GM10847 (cell line): Measurements from ENCODE around the gene COL4A1.

Source experiments
- POLR2A ChIP-seq: IDR thresholded peaks from 2 replicates; pipeline ENCODE4 v1.6.1; 2011; ENCODE audit not compliant: insufficient read length; ENCODE audit errors: extremely low read depth

COL4A1 gene

DNA sequence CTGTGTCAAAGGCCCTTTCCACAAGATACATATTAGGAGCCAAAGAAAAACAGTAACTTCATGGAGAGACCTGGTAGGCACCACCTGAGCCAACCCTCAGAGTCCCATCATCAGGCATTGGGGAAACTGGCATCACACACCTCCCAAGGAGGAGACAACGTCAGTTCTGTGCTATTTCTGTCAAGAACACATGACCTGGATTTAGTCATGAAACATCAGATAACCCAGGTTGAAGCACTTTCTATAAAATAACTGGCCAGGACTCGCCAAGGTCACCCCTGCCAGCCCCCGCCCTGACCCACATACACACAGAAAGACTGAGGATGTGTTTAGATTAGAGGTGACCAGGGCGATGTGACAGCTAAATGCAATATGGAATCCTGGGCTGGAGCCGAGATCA lies 35.6 kb downstream of the COL4A1 start:
- no peak for TF ChIP-seq POLR2A

DNA sequence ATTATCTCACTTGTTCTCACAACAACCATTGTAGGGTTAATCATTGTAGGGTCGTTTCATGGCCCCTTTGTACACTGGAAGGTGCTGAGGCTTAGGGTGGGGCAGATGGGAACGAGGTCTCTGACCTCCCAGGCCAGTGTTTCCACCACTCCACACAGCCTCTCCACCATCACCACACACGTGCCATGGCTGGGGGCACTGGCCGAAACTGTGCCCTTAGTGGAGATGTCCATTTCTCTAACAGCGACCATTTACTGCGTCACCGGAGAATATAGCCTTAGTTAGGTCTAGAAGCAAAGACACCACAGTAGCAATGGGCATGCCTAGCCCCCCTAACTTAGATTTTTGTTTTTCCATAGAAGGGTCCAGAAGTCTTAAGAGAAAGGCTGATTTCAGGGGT lies 36.5 kb downstream of the COL4A1 start:
- no peak for TF ChIP-seq POLR2A

DNA sequence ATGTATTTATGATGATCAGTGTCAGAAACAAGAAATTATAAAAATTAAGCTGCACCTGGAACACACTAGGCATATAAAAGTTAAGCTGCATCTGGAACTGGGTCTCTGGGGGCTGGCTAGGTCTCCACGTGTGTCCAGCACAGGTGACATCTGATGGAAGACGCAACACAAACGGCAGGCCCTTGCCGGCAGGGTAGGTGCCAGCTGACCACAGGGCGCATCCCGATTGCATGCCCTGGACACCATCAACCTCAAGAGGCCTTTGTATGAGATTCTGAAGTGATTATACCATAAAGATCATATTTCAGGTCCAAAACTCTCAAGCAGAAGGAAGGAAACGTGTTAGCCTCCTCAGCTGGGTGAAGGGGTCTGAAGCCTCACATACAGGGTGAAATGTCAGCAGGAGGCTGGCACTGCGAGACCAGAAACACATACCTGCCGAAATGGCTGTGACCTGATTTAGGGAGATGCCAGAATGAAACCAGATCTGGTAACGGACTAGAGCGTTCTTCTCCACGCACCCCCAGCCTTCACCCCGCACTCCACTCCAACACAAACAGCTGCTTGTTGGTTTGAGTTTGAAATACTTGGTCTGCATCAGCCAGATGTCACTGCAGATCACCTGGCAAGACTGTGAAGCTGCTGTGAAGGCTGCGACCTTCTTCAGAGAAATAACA lies 37.3 kb downstream of the COL4A1 start:
- TF ChIP-seq POLR2A = no peak

DNA sequence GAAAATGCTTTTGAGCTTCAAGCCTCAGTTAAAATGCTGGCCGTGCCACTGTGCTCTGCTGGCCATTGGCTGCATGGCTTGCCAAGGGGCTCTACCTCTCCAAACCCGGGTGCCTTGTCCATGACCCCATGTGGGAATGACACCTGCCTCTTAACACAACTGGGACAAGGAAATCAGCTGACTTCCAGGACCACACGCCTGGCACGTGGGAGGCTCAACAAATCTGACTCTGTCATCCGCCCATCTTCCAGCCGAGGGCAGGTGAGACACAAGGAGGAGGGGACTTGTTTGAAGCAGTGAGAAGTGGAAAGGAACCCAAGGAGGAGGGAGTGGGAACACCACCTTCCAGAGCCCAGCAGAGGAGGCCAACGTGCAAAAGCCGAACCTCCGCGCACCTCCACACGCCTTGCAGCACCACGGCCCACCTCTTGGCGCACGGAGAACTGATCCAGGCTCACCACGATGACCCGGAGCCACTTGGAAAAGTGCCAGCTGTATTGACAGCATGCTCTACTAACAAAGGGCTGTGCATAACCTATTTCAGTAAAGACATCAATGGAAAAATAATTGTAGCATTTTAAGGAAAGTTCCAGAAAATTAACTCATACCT lies 38.3 kb downstream of the COL4A1 start:
- no peak for TF ChIP-seq POLR2A

DNA sequence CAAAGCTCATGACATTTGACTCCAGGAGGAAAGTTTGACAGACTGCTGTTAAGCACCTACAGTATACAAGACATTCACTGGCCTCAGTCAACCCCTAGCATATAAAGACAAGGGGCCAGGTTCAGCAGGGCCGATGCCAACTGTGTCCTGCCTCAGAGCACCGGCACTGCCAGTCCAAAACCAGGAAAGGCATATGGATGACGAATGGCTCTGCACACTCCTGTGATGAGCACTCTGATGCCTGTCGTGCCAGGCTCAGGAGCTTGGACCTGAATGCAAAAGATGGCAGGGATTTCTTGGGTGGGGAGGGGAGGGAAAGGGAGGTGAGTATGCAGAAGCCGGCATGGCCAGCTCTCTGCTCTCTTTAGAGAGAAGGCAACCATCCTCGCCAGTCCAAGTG lies 38.9 kb downstream of the COL4A1 start:
- no peak for TF ChIP-seq POLR2A

DNA sequence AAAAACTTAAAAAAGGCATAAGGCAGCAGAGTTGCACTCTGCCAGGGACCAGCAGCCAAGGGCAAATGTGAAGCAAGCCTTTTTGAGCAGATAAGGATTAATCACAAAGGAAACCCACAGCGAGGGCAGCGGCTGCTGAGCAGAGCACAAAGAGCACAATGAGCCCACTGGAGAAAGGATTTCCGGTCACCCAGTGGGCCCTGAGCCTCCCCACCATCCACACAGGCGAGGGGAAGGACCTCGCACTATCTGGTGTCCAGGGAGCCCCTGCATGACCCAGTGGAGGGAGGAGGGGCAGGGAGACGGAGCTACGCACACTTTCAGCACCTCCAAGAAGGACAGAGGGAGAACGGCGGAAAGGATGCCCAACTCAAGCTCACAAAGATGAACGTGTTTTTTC lies 40.0 kb downstream of the COL4A1 start:
- TF ChIP-seq POLR2A = no peak

DNA sequence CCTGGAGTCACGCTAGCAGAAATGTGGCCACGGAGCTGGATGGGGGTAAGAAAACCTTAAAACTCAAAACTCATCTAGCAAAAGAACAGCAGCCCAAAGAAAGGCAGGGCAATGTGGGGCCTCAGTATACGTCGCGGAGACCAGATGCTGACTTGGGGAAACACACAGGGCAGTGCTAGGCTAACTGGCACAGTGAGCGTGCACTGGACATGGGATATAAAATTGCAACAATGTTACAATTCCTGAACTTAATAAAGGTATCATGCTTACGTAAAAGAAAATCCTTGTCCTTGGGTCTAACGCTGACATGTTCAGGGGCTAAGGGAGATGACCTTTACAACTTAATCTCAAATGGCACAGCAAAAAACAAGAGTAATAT lies 40.5 kb downstream of the COL4A1 start:
- TF ChIP-seq POLR2A = no peak

DNA sequence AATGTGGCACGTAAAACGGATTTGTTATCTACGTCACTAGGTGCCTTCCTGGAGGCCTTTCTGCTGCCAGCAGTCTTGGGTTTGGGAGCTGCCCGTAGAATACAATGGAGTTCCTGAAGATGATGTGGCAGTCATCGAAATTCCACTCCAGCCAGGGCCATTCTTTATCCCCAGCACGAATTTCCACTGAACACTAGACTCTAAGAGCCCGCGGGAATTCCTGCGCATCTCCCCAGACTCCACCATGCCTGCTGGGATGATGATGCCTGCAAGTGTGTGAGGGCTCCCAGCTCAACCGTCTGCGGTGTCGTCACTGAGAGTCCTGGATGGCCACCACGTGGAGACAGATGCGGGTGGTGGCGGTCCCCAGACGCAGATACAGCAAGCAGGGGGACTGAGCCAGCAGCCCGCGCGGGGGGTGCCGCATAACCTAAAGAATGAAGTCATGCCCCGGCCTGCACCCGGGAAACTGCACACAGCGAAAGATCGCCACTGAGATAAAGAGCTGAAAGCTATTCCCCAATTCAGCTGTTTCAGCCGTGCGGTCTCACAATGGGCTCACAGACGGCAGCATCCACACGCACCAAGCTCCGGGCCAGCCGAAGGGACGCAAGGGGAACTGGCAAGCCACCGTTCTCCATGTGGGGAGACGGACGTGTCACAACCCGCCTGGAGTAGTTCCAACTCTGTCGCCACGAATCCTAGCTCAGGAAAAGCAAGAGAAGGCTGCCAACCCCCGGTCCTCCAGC lies 41.1 kb downstream of the COL4A1 start:
- no peak for TF ChIP-seq POLR2A

DNA sequence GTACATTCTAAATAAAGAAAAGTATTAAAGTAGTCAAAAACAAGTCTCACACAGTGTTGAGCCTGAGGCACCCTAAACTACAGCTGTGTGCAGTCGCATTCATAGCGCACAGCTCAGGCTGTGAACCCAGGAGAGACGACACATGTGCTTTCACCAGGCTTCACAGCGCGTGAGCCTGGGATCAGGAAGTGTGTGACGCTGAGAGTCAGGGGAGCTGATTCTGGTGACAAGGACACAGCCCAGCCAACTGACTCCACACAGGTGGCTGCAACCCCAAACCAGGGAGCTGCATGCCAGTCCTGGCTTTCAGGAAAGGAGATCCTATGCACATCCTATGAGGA lies 41.6 kb downstream of the COL4A1 start:
- no peak for TF ChIP-seq POLR2A

DNA sequence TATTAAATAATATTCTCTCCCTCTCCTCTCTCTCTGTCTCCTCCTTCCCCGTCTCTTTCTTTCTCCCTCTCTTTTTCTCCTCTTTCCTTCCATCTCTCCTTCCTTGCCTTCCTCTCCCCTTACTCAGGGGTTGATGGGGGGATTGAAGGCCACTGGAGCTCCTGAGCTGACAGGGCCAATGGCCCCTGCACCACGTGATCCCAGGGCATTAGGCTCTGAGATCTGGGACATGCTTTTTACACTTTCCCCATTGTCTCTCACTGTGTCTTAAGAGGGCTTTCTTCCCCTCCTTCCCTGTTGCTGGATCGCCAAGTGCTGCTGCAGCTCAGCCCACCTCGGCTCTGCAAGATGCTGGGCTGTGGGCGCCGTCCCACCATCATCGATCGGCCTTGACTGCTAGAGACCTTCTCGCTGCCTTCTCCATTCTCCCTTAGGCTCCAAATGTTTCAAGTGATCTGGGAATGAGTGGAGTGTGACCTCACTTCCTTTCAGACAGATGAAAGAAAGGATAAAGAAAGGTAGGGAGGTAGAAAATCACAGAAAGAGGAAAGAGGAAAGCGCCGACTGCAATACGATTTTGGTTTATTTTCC lies 42.2 kb downstream of the COL4A1 start:
- TF ChIP-seq POLR2A = no peak

DNA sequence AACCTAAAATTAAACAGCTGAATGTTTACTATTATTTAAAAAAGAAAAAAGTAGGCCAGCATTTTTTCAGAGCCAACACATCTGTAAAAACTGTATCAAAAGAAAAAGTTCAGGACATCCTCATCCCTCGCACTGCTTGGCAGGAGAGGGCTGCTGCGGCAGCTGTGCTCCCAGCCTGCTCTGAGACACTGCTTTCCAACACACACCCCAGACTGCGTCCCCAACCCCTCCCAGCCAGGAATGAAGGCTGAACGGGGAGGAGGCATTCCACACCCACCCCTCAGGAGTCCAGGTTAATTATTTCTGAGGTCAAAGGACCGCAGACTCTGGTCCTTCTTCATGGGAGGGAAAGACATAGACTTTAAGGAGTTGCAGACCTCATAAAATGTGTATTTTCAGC lies 43.1 kb downstream of the COL4A1 start:
- TF ChIP-seq POLR2A = no peak

DNA sequence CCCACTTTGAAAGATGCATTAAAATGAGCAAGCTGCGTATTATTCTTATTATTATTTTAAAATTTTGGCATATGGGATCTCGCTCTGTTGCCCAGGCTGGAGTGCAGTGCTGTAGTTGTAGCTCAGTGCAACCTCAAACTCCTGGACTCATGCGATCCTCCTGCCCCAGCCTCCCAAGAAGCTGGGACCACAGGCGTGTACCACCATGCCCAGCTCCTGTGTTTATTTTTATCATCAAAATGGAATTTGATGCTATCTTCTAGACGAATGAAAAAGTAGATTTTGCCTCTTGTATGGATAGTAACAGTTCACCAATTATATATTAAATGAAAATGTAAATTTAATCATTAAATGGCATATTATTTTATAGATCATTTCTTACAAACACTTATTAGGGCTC lies 43.6 kb downstream of the COL4A1 start:
- TF ChIP-seq POLR2A = no peak

DNA sequence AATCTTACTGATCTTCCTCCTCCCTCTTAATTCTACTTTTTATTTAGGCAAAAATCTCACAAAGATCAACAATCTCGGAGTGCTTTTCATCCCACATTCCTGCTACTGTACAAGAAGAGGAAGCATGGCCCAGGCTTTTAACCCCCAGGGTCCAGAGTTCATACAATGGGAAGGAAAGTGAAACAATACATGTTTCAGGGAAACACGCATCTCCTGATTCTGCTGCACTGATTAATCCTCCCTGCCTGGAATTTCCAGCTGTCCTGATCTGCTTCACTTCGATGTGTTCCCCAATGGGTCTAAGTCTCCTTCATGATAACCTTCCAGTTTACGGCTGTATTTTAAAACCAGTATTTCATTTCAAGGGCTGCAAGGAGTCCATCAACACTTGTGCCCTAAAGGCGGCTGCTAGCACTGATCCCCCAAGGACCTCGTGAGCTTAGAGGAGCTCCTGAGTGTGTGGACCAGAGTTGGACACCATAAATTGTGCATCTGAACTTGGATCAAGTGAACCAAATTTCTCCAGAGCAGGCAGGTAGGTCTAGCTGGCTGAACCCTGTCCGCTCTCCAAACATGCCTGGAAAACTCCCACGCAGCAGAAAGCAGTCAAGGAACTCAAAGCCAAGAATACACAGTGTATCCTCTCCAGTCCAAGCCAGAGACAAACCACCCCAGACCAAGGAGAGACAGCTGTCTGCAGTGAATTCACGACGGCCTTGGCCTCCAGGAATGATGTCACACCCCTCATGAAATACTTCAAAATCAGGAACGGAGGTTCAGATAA lies 44.3 kb downstream of the COL4A1 start:
- no peak for TF ChIP-seq POLR2A

DNA sequence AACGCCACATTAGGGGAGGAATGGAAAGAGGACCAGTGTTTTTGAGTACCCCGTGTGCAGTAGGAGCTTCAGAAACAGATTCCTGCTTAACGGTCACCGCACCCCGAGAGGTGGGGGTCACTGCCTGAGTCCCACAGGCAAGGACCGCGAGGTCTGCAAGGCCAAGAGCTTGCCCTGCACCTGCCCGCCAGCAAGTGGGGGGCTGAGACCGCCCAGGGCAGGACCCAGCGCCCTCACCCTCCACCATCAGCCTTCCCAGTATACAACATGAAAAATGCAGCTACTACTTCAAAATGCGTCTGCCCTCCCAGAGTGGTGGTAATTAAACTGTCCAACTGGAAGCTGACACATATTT lies 44.9 kb downstream of the COL4A1 start:
- no peak for TF ChIP-seq POLR2A
